ENCODE measurements around the gene GINS1.

The GINS1 gene

DNA sequence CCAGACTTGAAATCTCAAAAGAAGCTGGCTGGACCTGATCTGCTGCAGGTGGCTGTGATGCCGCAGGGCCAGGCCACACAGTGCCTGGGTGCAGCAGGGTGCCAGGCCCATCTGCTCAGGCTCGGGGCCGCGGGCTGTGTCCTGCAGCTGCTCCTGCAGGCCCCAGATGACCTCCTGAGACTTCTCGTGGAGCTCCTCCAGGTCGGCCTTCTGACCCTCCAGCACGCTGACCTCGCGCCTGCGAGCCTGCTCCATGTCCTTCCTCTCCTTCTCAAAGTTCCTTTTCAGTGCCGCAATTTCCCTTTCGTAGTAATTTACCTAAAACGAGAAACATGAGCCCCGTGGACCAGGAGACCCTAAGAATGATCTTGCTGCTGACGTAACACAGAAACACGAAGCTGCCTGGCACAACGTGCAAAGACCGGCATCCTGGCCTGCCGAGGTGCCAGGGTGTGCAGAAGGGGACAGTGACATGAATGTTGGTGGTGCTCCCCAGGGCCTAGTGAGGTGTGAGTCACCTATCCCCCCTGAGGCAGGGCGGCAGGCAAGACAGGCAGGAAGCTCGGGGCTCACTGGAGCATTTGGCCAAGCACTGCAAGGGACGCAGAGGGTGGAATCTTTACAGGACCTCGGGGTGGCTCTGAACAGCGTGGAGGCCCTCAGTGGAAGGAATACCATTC, 71.6 kb downstream of the GINS1 start:
- DNase-seq = no peak

DNA sequence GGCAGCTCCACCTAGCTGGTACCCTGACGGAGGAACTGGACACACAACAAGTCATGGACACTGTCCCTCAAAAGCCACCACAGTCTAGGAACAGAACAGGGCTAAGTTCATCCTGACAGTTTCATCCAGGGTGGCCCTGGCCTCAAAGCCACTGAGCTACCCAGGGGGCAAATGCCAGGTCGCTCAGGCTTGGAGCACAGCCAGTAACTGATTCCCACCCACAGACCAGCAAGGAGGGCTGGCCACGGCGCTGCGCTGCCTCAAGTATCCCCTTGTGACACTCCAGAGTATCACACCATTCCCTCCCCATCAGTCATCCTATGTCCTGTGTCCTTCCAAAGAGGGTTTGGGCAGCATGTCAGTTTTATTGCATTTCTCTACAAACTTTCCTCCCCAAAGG, 72.2 kb downstream of the GINS1 start:
- no peak for DNase-seq

DNA sequence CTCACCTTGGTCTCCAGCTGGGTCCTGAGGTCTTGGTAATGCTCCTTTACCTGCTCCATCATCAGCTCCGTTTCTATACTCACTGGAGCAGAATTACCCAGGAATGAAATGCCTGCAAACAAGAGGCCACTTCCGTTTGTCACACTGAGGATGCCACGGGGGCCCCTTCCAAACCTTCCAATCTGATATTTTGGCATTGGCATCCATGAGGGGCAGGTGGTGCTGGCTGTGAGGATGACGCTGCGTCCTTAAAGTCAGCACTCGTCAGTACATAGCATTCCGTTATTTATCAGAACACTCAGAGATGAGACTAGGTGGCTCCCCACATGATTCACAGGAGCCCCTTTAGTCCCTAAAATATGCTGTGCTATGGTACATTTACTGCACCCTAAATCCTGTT, 72.7 kb downstream of the GINS1 start:
- DNase-seq = no peak

DNA sequence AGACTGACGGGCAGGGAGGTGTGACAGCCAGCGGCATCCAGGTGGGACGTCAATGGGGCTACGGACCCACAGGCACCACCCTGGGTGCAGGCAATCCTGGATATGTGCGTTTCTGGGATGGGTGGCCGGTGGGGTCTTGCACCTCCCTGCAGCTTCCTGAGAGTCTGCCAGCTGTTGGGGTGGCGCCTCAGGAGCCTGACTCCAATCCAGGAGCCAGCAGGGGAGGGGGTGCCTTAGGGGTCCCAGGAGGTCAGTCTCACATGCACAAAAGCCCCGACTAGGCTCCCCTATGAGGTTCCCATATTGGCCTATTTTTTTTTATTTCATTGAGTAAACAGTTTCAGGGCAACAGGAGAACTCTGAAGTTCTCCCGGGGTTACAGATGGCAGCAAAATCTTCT, 73.3 kb downstream of the GINS1 start:
- DNase-seq = no peak

DNA sequence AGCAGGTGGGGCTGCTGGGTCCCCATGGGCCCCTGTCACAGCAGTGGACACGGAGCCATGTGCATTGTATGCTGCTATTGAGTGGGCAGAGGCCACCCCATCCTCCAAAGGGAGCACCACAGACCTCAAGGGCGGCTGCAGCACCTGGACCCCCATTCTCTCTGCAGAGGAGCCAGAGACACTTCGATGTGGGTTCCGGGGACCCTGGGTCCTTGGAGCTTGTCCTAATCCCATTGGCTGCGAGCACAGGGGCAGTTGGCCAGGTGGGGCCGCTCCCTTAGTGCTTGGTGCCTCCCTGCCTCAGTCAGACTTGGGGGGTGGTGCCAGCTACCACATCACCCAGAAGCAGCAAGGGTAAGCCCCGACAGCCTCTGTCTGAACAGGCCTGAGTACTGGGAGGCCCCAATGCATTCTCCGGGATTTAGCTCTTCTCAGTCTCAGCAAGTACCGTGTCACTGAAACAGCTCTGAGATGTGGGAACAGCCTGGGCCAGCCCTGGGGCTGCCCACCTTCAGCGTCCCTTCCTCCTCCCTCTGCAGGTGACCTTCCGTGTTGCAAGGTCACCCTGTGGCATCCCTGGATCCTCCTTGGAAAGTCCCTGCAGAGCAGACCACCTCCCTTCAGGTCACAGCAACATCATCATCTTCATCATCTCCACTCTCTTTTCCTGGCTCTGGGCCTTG, 73.9 kb downstream of the GINS1 start:
- DNase-seq = no peak

DNA sequence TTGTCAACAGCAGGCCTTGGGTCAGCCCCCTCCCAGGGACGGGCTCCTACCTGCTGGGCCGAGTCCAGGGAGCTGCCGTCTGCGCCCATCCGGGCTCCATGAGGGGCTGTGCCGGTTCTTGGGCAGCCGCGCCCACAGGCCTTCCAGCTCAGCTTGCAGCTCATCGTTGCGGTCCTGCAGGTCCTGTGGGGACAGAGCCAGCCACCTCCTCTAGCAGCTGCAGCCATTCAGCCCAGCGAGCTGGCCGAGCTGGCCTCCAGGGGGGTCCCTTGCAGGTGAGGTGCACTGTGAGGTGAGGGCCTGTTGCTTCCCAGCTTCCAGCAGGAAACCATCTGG, 74.4 kb downstream of the GINS1 start:
- no peak for DNase-seq

DNA sequence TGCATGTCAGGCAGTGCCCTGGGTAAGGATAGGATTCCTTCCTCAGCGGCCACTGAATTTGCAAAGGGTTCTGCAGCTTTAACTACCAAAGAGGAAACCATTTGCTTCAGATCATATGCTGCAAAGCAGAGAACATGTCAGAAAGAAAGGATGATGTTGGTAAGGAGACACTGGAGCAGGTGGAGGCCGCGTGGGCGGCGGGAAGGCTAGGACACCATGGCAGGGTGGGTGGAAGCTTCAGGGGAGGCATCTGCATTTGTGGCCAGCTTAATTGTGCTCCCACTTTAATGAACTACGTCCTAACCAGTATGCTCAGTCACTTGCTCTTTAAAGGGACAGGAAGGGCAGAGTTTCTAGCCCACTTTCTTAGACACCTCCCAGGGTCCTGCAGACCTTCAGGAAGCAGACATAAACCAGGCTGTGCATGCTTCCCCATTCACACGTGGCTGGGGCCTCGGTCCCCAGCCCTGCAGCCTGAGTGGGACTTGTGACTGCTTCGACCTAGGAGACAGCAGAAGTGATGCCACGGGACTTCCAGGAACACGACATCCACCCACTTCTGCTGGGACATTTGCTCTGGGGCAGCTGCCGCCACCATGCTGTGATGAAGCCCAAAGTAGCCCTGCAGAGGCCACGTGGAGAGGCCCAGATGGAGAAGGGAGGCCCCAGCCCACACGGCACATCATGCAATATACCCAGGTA, 76.1 kb downstream of the GINS1 start:
- DNase-seq = no peak

DNA sequence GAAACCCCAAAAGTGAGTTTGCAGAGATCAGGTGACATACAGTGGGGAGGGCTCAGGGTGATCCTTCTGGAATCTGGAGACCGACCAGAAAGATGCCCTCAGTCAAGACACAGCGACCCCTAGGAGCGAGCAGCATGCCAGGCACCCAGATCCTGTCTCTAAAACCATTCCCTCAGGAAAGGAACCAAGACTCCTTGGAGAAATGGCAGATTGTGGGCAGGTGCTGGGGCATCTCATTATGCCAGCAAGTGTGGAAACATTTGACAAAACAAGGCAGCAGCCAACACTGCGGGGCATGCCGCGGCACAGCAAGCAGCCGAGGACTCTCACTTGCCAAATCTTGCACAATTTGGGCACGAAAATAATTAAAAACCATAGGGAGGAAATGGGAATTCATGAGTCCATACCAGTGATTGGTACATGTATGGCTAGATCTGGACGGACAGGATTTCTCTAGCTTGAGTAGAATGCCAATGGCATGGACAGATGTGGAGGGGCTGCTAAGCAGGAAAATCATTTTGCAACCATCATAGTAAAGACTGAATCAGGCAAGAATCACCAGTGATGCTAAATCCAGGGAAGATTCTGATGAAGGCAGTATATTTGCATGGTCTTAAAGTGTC, 76.9 kb downstream of the GINS1 start:
- no peak for DNase-seq

DNA sequence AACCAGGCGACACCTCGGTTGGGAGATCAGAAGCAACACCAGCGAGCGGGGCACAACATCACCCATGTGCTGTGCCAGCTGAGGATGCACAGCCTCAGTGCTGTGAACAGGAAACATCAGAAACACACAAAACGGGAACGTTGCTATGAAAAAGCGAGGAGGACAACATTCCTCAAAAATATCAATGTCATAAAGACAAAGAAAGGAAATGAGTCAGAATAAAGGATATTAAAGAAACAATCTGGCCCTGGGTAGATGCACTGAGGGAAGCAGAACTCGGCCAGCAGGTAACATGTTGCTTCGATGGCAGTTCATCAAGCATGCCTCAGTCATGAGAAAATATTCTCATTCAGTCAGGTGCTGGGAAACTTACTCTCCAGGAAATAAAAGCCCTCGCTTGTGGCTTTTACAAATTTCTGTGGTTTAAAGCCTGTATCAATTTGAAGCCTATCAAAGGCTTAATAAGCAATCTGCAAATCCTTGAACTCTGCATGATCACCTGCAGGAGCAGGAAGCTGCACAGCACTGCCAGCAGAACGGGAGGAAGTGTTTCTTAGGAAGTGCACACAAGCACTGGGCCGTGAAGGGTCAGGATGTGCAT, 77.5 kb downstream of the GINS1 start:
- DNase-seq = no peak

DNA sequence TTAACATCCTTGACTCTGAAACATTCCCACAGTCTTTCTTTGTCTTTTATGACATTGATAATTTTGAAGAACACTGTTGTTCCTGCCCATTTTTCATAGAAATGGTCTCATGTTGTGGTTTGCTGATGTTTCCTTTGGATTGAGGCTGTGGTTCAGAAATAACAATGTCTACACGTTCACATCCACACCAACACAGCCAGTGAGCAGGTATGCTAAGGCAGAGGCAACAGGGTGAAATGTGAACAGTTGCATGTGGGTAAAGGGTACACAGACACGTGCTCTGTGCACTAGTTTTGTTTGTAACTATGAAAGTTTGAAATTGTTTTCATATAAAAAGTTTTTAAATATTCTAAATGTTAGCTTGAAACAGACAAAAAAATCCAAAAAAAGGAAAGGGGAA, 78.4 kb downstream of the GINS1 start:
- no peak for DNase-seq

DNA sequence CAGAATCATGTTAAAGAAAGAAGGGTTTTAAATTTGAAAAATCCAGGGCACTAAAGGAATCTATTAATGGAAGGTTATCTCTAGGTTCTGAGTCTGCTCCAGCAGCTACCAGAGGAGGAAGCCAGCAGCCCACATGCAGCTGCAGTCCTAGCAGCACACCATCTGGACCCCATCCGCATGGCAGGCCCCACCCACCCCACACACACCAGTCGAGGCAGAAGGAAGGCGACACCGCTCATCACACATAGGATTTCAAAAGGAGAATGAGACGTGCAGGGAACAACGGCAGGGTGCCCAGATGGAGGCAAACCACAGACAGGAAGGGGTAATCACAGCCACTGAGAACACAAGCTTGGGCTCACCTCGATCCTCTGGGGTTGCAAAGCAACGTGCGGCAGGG, 78.9 kb downstream of the GINS1 start:
- DNase-seq = peak; percentile 12

DNA sequence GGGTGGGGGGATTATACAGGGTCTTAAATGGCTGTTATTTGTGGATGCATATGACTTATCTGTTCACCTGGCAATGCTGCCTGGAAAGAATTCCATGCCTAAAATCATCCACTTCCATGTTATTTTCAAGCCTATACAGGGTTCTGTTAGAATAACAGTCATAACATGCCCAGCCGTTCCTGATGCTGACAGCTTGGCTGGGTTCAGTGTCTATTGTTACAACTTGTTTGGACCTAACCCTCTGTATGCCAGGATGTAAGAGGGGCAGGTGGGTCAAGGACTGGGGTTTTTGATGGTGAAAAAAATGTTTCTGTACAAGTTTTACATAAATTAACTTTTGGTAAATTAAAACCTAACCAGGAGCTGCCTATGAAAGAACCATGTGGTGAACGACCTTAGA, 79.8 kb downstream of the GINS1 start:
- no peak for DNase-seq

DNA sequence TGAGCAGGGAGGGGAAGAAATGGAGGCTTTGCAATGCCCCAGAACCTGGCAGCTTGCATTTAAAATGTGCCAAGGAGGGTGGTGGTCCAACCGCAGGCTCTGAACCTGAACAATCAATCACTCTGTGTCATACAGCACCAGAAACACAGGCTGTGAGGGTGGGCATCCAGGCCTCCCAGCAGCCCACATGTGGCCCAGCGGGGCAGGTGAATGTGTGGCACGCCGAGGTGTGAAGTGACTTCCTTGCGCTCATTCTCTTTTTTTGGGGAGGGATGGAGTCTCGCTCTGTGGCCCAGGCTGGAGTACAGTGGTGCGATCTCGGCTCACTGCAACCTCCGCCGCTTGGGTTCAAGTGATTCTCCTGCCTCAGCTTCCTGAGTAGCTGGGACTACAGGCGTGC, 80.5 kb downstream of the GINS1 start:
- no peak for DNase-seq

DNA sequence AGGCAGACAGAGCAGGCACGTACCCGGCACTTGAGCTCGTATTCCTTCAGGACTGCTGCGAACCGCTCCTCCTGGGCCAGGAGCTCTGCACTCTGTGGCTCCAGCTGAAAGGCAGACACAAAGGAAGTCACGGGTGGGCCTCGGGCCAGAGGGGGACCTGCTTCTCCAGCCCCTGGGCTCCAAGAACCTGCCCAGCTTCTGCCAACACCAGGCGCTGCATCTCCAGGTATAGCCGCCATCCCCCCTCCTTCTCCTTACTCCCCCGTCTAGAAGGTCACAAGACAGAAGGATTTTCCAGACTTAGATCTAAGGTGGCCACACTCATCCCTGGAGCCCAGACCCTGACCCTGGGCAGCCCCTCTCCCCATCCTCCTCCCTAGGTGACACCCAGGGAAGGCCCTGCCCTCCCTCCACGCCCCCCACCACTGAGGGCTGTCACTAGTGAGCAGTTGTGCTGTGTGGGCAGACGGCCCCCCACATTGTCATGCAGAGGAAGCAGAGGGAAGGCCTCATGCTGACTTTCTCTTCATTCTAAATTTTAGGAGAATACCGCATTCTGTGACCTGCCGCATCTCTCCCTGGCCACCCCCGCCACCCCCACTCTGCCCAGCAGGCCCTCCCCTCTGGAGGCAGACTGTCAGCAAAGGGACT, 81.9 kb downstream of the GINS1 start:
- no peak for DNase-seq

DNA sequence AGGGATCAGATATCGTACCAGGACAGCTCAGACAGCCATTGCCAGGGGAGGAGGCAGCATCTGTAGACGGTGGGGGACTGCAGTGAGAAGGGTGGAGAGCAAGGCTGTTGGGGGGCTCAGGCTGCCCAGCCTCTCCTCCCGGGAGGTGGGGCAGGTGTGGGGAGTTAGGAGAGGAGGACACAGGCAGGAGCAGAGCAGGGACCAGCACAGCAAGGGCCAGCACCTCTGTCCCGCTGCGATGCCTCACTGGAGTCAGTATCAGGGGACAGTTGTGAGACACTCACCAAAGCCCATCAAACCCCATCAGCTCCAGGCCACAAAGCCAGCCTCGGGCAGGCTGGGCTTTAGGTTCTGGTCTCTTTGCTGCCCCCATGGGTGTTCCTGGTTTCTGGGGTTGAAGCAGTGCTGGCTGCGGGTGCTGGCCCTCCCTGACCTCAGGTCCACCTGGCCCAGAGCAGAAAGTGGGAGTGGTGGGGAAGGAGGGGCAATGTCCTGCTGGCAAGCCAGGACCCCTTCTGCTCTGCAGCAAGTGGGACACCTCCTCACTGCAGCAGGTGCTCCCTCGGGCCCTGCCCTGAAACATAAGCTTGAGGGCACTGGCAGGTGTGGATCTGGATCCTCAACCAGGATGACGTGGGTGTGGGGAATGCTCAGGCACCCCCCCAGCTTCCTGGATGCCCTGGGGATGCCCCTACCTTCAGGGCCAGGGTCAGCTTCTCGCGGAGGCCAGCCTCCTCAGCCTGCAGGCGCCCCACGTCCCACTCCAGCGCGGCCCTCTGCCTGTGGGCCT, 83.4 kb downstream of the GINS1 start:
- no peak for DNase-seq

DNA sequence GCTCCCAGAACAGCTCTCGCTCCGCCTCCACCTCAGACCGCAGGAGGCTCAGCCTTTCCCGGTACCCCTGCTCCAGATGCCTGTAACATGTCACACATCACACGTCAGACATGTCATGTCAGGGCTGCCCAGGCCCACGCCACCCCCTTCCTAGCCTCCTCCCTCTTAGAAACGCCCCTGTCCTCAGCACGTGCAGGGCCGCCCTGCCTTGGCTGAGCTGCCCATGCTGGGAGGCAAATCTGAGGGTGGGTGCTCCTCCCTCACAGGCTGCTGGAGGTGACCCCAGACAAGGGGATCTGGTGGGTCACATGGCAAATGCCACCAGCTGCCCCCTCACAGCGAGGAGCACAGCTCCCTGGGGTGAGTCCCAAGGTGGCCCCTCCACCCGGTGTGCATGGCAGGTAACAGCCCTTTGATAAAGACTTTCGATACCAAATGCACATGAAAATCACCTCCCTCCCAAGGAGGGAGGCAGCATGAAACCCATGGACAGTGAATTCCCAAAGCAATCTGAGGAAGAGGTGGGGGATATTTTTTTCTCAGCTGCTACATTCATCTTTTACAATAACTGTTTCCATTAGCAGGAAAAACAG, 84.1 kb downstream of the GINS1 start:
- DNase-seq = no peak

DNA sequence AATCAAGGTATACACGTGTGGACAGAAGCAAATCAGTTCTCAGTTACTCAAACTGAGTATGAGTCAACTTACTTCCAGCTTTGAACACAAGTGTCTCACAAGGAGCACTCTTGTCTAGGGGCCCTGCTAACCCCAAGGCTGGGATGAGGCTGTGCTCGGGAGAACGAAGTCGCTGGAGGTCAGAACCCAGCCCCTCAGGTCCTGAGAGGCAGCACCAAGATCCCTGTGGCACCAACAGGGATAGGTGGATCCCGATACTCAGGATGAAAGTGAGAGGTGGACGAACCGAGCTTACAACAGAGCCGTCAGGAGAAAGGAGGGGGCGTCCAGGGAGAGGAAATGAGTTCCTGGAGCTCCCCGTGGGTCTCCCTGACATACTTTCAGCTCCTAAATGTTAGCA, 85.7 kb downstream of the GINS1 start:
- no peak for DNase-seq

DNA sequence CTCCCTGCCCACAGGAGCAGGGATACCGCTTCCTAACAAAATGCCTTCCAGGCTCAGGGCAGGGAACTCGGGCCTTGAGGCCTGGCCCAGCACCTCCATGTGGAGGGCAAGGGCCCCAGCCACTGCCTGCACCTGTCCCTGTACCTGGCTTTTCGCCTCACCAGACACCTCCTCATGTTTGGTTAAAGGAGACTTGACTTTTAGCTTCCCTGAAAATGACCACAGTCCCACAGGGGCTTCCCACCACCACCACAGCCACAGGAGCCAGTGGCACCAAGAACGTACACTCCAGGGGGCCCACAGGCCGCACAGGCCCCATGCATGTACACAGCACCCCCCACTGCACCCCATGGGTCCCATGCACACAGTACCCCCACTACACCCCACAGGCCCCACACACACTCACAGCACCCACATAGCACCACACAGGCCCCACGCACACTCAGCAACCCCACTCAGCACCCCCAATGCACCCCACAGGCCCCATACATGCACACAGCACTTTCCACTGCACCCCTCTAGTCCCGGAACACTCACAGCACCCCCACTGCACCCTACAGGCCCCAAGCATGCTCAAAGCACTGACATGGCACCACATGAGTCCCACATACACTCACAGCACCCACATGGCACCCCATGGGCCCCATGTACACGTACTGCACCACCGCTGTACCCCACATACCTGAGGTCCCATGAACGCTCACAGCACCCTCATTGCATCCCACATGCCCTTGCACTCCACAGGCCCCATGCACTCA, 86.5 kb downstream of the GINS1 start:
- DNase-seq = no peak

DNA sequence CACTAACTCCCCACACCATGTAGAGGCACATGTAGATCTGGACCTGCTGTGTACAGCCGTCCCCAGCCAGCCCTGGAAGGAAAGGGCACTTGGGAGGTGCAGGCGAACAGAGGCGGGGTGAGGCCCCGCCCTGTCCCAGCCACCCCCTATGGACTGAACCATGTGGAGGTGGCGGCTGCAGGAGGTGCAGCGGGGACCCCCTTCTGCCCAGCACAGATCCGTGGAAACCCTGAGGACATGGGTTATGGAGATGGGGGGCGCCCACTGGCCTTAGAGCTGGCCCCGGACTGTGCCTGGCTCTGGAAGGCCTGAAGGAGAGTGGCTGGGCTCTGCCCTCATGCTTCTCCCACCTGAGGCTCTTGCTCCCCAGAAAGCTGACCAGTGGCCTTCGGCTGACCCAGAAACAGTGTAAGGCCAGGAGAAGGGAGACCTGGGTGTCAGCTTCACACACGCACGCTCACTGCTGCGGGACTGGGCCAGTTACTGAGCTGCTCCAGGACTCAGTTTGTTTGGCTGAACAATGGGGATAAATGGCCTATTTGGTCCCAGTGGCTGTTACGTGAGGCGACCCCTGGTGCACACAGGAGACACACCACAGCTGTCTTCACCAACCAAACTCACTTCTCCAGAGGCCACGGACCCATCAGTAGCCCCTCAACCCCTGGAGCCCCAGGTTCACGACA, 87.2 kb downstream of the GINS1 start:
- DNase-seq = no peak

DNA sequence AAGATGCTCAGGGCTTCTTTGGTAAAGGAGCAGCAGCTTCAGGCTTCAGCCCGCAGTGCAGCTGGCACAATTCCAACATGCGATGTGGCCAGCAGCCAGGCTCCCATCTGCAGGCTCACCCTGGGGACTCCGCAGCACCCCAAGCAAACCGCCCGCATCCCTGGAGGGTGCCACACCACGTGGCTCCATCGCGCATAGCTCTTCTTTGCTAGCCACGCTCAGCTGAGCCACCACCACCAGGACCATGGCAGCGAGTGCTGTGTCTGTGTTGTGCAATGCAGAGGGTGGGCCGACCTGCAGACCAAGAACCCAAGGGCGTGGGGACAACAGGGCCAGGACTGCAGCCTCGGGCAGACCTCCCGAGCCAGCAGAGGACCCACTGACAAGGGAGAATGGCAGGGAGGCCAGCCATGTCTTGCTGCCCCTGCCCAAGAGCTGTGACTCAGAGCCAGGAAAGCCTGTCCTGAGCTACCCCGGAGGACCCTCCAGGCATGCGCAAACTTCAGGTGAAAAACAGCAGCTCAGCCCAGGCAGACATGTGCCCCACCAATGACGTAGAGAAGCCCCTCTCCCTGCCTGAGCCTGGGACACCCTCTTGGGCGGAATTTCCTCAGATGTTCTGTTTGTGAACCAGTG, 87.8 kb downstream of the GINS1 start:
- no peak for DNase-seq
